Common myeloid progenitor, CD34-positive (primary cell): Measurements from ENCODE around the gene PIGH.
"Not testable (repeated sequence)": the region's sequence is repeated elsewhere in the genome, so short reads cannot be mapped to it uniquely, and the experiment has no call there.

ENCODE experiments used
- CTCF ChIA-PET: fragments of 350-600 bp; sonication (Branson Sonifier 250); formaldehyde crosslinking; loops from one replicate; lab custom pipeline; 2021; ENCODE audit warnings: antibody characterized with exemption; lab: Charles Lee
- POLR2A ChIA-PET: fragments of 350-600 bp; sonication (Branson Sonifier 250); formaldehyde crosslinking; loops from one replicate; lab custom pipeline; 2021; ENCODE audit warnings: antibody characterized with exemption; lab: Charles Lee
- DNase-seq, 3 donors: peaks; one replicate each; pipeline versions ENCODE4 v3.0.0 to v3.0.0-alpha.2; 2013
- H3K27ac ChIP-seq, 2 experiments: 1 replicate in 1 of 2; 2 replicates in 1 of 2; pipeline ENCODE4 v1.7.0; 2013; ENCODE audit warnings: inconsistent platforms in 2 of 2, low read length in 2 of 2, mild to moderate bottlenecking in 2 of 2, low read depth in 1 of 2, moderate library complexity in 1 of 2; ENCODE audit not compliant: severe bottlenecking in 2 of 2, insufficient read depth in 1 of 2, poor library complexity in 1 of 2
- H3K27me3 ChIP-seq, 5 experiments: replicated peaks in 2 of 5; 1 replicate in 3 of 5; 2 replicates in 2 of 5; pipeline versions ENCODE4 v1.6.1 to v1.7.0; 2013; ENCODE audit warnings: low read length in 4 of 5, mild to moderate bottlenecking in 2 of 5, moderate library complexity in 2 of 5, inconsistent platforms in 1 of 5; ENCODE audit not compliant: insufficient read depth in 5 of 5, control insufficient read depth in 4 of 5
- H3K36me3 ChIP-seq, 4 experiments: 1 replicate in 2 of 4; 2 replicates in 2 of 4; pipeline versions ENCODE4 v1.6.1 to v1.7.0; 2013; ENCODE audit warnings: low read length in 3 of 4, control low read depth in 1 of 4, mild to moderate bottlenecking in 1 of 4; ENCODE audit not compliant: control insufficient read depth in 4 of 4, insufficient read depth in 4 of 4
- H3K4me1 ChIP-seq, 4 experiments: 1 replicate in 3 of 4; 2 replicates in 1 of 4; pipeline versions ENCODE4 v1.6.1 to v1.7.1; 2013; ENCODE audit warnings: low read length in 3 of 4, mild to moderate bottlenecking in 3 of 4, control low read depth in 1 of 4, inconsistent platforms in 1 of 4, moderate library complexity in 1 of 4; ENCODE audit not compliant: control insufficient read depth in 4 of 4, insufficient read depth in 4 of 4; ENCODE audit errors: control extremely low read depth in 1 of 4
- H3K4me3 ChIP-seq, 7 experiments: 1 replicate in 4 of 7; 2 replicates in 3 of 7; pipeline versions ENCODE4 v1.5.1 to v1.7.0; 2013; ENCODE audit warnings: mild to moderate bottlenecking in 7 of 7, low read length in 6 of 7, moderate library complexity in 6 of 7, inconsistent platforms in 2 of 7, low read depth in 2 of 7, control low read depth in 1 of 7; ENCODE audit not compliant: insufficient read depth in 4 of 7, control insufficient read depth in 1 of 7; ENCODE audit errors: extremely low read depth in 1 of 7
- H3K9me3 ChIP-seq, 5 experiments: 1 replicate in 4 of 5; 2 replicates in 1 of 5; pipeline versions ENCODE4 v1.6.1 to v1.7.1; 2013; ENCODE audit warnings: low read length in 4 of 5, mild to moderate bottlenecking in 2 of 5, inconsistent platforms in 1 of 5, low read depth in 1 of 5, moderate library complexity in 1 of 5; ENCODE audit not compliant: control insufficient read depth in 4 of 5, insufficient read depth in 2 of 5; ENCODE audit errors: control extremely low read depth in 1 of 5
- WGBS: methylation state at CpG from one replicate; pipeline ENCODE4 v1.1.5; 2013; ENCODE audit not compliant: insufficient coverage; 5-methylcytosine and 5-hydroxymethylcytosine counted together

Gene PIGH

GRCh38 chr14:67593650-67594049, 6.4 kb downstream of the PIGH start:
- H3K4me1 ChIP-seq, H3K9me3 ChIP-seq, DNase-seq, H3K27me3 ChIP-seq, H3K4me3 ChIP-seq, H3K27ac ChIP-seq: not testable (repeated sequence)
- POLR2A ChIA-PET: interaction anchor here (0.6 kb wide), 1 partner anchor 40 kb away, joined by 3 read pairs; no protein-coding TSS in a partner anchor
- no CpG with 5 or more reads among the region's 1 CpG for WGBS
- peaks cover 8 to 37% (median 18%) of the 10 kb centered on the region in 4 experiments for H3K36me3 ChIP-seq
- CTCF ChIA-PET: interaction anchor here (0.6 to 2.5 kb wide), 2 partner anchors 9 to 75 kb away, joined by 3 to 6 read pairs; no protein-coding TSS in a partner anchor

DNA sequence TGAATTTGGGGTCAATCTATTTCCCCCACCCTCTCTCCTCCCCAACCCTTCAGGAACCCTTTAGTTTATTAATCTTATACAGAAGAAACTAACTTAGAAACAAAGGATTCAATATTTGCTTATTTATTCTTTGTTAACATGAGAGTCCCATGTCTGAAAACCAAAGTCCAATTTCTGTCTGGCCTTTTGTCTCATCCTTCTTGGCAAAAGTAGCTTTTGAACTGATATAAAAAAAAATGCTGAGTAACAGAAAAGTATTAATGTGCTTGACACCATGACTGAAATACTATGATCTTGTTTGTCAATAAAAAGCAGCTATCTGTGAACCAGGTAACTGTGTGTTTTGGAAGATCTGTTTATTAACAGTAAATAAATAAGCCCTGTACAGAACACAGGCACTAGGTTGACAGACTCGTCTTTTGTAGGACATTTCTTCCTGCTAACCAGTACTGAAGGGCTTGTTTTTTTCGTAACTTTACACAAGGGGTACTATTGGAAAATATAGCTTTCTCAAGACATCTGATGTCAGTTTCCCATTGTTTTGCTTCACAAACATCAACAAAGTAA, 10.8 kb downstream of the PIGH start:
- Histone ChIP-seq H3K4me1 (no peaks in the 10 kb centered on the region), H3K27ac (no peak overlapping the region), H3K36me3 (peaks cover 8 to 39% (median 22%) of the 10 kb centered on the region in 4 experiments), H3K4me3 (no peak overlapping the region), H3K27me3 (no peaks in the 10 kb centered on the region), H3K9me3 (no peaks in the 10 kb centered on the region)
- ChIA-PET POLR2A (no interaction called here), CTCF (interaction anchor here (0.8 to 14.0 kb wide), 7 partner anchors 9 to 135 kb away, joined by 3 to 221 read pairs (median 4); partner anchors contain the start of genes PIGH and RDH12)
- DNase-seq: no peak
- no CpG with 5 or more reads among the region's 2 CpGs for WGBS

DNA sequence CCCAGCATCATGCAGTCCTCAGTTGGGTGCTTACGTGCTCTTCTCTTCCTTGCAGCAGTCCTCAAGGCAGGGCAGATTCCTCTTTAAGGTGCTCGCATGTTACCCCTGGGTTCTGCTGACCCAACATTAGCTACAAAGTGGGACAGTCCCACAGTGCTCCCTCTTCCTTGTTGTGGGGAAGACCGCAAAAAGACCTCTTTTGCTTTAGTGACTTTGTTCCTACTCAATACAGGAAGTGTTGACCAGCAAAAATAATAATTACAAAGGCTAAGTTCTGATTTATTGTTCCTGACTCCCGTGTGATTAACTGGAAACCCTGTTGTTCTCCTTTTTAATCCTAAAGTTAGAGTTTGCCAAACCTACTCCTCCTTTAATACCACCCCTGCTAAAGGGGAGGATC, 13.7 kb downstream of the PIGH start:
- POLR2A ChIA-PET: interaction anchor here (2.0 kb wide), 1 partner anchor 81 kb away, joined by 4 read pairs; no protein-coding TSS in a partner anchor
- Histone ChIP-seq H3K27ac (no peak overlapping the region), H3K4me1 (no peaks in the 10 kb centered on the region), H3K27me3 (peaks cover 0 to 2% (median 0%) of the 10 kb centered on the region in 5 experiments), H3K36me3 (peaks cover 6 to 19% (median 12%) of the 10 kb centered on the region in 4 experiments), H3K9me3 (no peaks in the 10 kb centered on the region), H3K4me3 (no peak overlapping the region)
- WGBS: 64% methylated on average over 4 of the region's 4 CpGs
- no peak for DNase-seq
- CTCF ChIA-PET: interaction anchor here (1.0 to 14.0 kb wide), 12 partner anchors 11 to 158 kb away, joined by 3 to 221 read pairs (median 4); partner anchors contain the start of genes PIGH, RDH11 and RDH12

DNA sequence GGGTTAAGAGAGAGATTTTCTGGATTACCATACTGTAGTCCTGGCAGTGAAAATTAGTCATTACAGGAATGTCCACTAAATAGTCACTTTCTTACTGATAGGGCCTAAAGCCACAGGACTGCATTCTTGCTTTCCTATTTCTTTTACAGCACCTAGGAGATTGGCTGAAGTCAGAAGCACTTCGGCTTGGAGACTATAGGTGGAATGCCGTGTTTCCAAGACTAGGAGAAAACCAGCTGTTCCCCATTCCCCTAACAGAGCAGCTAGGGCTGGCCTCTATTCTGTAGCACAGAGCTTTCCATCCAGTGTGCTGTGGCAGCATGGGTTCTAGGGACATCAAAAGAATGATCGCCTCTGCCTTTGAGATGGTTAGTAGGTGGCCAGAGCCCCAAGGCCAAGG, 15.1 kb downstream of the PIGH start:
- H3K27ac ChIP-seq: no peak overlapping the region
- peaks cover 0 to 6% (median 0%) of the 10 kb centered on the region in 5 experiments for H3K27me3 ChIP-seq
- no peaks in the 10 kb centered on the region for H3K9me3 ChIP-seq
- no peak overlapping the region for H3K4me3 ChIP-seq
- POLR2A ChIA-PET: interaction anchor here (2.0 kb wide), 1 partner anchor 82 kb away, joined by 4 read pairs; no protein-coding TSS in a partner anchor
- no peaks in the 10 kb centered on the region for H3K4me1 ChIP-seq
- no peak for DNase-seq
- CTCF ChIA-PET: interaction anchor here (0.8 to 14.0 kb wide), 20 partner anchors 8 to 156 kb away, joined by 3 to 221 read pairs (median 6); partner anchors contain the start of genes PIGH and RDH12
- peaks cover 6 to 13% (median 8%) of the 10 kb centered on the region in 4 experiments for H3K36me3 ChIP-seq
- WGBS: 100% methylated on average over 2 of the region's 3 CpGs

GRCh38 chr14:67583711-67584644, 16.1 kb downstream of the PIGH start:
- Histone ChIP-seq H3K4me3 (no peak overlapping the region), H3K4me1 (no peaks in the 10 kb centered on the region), H3K36me3 (peaks cover 2 to 5% (median 5%) of the 10 kb centered on the region in 4 experiments), H3K9me3 (no peaks in the 10 kb centered on the region), H3K27me3 (peaks cover 0 to 6% (median 0%) of the 10 kb centered on the region in 5 experiments), H3K27ac (no peak overlapping the region)
- peak; percentile 51 to 72 (median 63) for DNase-seq
- ChIA-PET CTCF (interaction anchor here (0.6 to 14.0 kb wide), 31 partner anchors 8 to 155 kb away, joined by 3 to 221 read pairs (median 4); partner anchors contain the start of genes PIGH, RDH11 and RDH12), POLR2A (interaction anchor here (2.0 kb wide), 1 partner anchor 83 kb away, joined by 4 read pairs; no protein-coding TSS in a partner anchor)
- 95% methylated on average over 6 of the region's 6 CpGs for WGBS

- H3K9me3 ChIP-seq: no peaks in the 10 kb centered on the region
- 100% methylated on average over 6 of the region's 7 CpGs for WGBS
- CTCF ChIA-PET: interaction anchor here (0.8 to 14.0 kb wide), 15 partner anchors 10 to 162 kb away, joined by 3 to 221 read pairs (median 4); partner anchors contain the start of genes PIGH, RDH11 and RDH12
- H3K4me1 ChIP-seq: no peaks in the 10 kb centered on the region
- no peak overlapping the region for H3K27ac ChIP-seq
- peaks cover 0 to 10% (median 0%) of the 10 kb centered on the region in 5 experiments for H3K27me3 ChIP-seq
- no peaks in the 10 kb centered on the region for H3K36me3 ChIP-seq
- POLR2A ChIA-PET: no interaction called here
- H3K4me3 ChIP-seq: no peak overlapping the region
- DNase-seq: no peak
These were observed 18.0 kb downstream of the PIGH start for GRCh38 chr14:67582061-67582460.
